IMR-90 (cell line): Measurements from ENCODE around the gene CRISPLD2. TPM values are rescaled to one million over a fixed set of nuclear protein-coding genes. Genes with fewer than 3 reads are reported as not detected.

Experiments used
- ATAC-seq: fragments of 200-7000 bp; cut with Tn5 transposase; 2 replicates; pipeline ENCODE4 v1.9.1; 2020; ENCODE audit warnings: low read depth, mild to moderate bottlenecking, moderate library complexity
- BruUV-seq: library from RNA; stranded (reverse); fragments of 400-500 nt; replicated peaks from 2 replicates; lab custom pipeline; 2021; lab: Mats Ljungman, UMichigan
- CTCF ChIA-PET: fragments of 300-600 bp; formaldehyde crosslinking; extraction: SDS; loops from one replicate; lab custom pipeline; 2021; ENCODE audit warnings: antibody characterized with exemption; lab: Yijun Ruan, JAX
- POLR2A ChIA-PET: fragments of 300-600 bp; sonication (Branson Sonifier 250); formaldehyde crosslinking; loops from one replicate; lab custom pipeline; 2022; ENCODE audit warnings: antibody characterized with exemption; ENCODE audit not compliant: unreplicated experiment; lab: Charles Lee
- DNase-seq: peaks from one replicate; pipeline ENCODE4 v3.0.0; 2013
- H2AFZ ChIP-seq: replicated peaks from 2 replicates; pipeline ENCODE3; 2013; ENCODE audit warnings: low read length, mild to moderate bottlenecking; ENCODE audit not compliant: poor library complexity
- H2AK5ac ChIP-seq: 2 replicates; pipeline ENCODE4 v1.6.1; 2013; ENCODE audit warnings: low read depth, low read length, inconsistent platforms
- H2AK9ac ChIP-seq: replicated peaks from 2 replicates; pipeline ENCODE3; 2013; ENCODE audit warnings: mild to moderate bottlenecking, low read depth, low read length, moderate library complexity; ENCODE audit not compliant: poor library complexity
- H2BK120ac ChIP-seq: 2 replicates; pipeline ENCODE4 v1.6.1; 2013; ENCODE audit warnings: low read depth, low read length, inconsistent platforms
- H2BK15ac ChIP-seq: 3 replicates; pipeline ENCODE4 v1.6.1; 2013; ENCODE audit warnings: low read depth, low read length, inconsistent platforms
- H2BK20ac ChIP-seq: 2 replicates; pipeline ENCODE4 v1.6.1; 2013; ENCODE audit warnings: low read depth, mild to moderate bottlenecking, inconsistent platforms, low read length, moderate library complexity
- H2BK5ac ChIP-seq: 2 replicates; pipeline ENCODE4 v1.6.1; 2013; ENCODE audit warnings: mild to moderate bottlenecking, low read depth, low read length, inconsistent platforms; ENCODE audit not compliant: poor library complexity, severe bottlenecking
- H3K14ac ChIP-seq: replicated peaks from 2 replicates; pipeline ENCODE4 v1.6.1; 2013; ENCODE audit warnings: low read depth, low read length, inconsistent platforms
- H3K18ac ChIP-seq: 2 replicates; pipeline ENCODE4 v1.6.1; 2013; ENCODE audit warnings: low read depth, low read length, control low read depth
- H3K23ac ChIP-seq: 2 replicates; pipeline ENCODE4 v1.6.1; 2013; ENCODE audit warnings: low read depth, low read length, inconsistent platforms
- H3K27ac ChIP-seq: 2 replicates; pipeline ENCODE4 v1.5.1; 2013; ENCODE audit warnings: mild to moderate bottlenecking, control low read depth, low read length; ENCODE audit not compliant: insufficient read depth
- H3K27me3 ChIP-seq: 2 replicates; pipeline ENCODE4 v1.6.1; 2013; ENCODE audit warnings: low read length; ENCODE audit not compliant: control insufficient read depth, insufficient read depth
- H3K36me3 ChIP-seq: 2 replicates; pipeline ENCODE4 v1.6.1; 2013; ENCODE audit warnings: low read length, mixed read lengths; ENCODE audit not compliant: control insufficient read depth, insufficient read depth
- H3K4ac ChIP-seq: 2 replicates; pipeline ENCODE4 v1.6.1; 2013; ENCODE audit warnings: low read depth, low read length, inconsistent platforms
- H3K4me1 ChIP-seq: 2 replicates; pipeline ENCODE4 v1.6.1; 2013; ENCODE audit warnings: low read length, mixed read lengths; ENCODE audit not compliant: control insufficient read depth, insufficient read depth
- H3K4me2 ChIP-seq: 2 replicates; pipeline ENCODE4 v1.6.1; 2013; ENCODE audit warnings: low read depth, mild to moderate bottlenecking, control low read depth, low read length, moderate library complexity
- H3K4me3 ChIP-seq: 2 replicates; pipeline ENCODE4 v1.5.1; 2013; ENCODE audit warnings: low read depth, mild to moderate bottlenecking, control low read depth, low read length, moderate library complexity; ENCODE audit not compliant: insufficient read depth
- H3K56ac ChIP-seq: 2 replicates; pipeline ENCODE4 v1.6.1; 2013; ENCODE audit warnings: low read length, inconsistent platforms; ENCODE audit not compliant: insufficient read depth; ENCODE audit errors: extremely low read depth
- H3K79me1 ChIP-seq, 2 experiments: 2 replicates each; pipeline ENCODE4 v1.6.1; 2013; ENCODE audit warnings: low read length in 2 of 2, inconsistent platforms in 1 of 2, low read depth in 1 of 2
- H3K9ac ChIP-seq: 2 replicates; pipeline ENCODE4 v1.6.1; 2013; ENCODE audit warnings: low read depth, low read length, control low read depth
- H3K9me1 ChIP-seq: 2 replicates; pipeline ENCODE4 v1.6.1; 2013; ENCODE audit warnings: low read length, inconsistent platforms; ENCODE audit not compliant: insufficient read depth
- H3K9me3 ChIP-seq: 2 replicates; pipeline ENCODE4 v1.6.1; 2013; ENCODE audit warnings: low read length; ENCODE audit not compliant: control insufficient read depth, insufficient read depth
- H4K20me1 ChIP-seq: 2 replicates; pipeline ENCODE4 v1.6.1; 2013; ENCODE audit warnings: low read length, inconsistent platforms; ENCODE audit not compliant: insufficient read depth
- H4K5ac ChIP-seq: 2 replicates; pipeline ENCODE4 v1.6.1; 2013; ENCODE audit warnings: mild to moderate bottlenecking, low read depth, low read length, control low read depth
- H4K8ac ChIP-seq, 2 experiments: 2 replicates each; pipeline ENCODE4 v1.6.1; 2013; ENCODE audit warnings: low read depth in 2 of 2, low read length in 2 of 2, control low read depth in 1 of 2, inconsistent platforms in 1 of 2
- H4K91ac ChIP-seq: 2 replicates; pipeline ENCODE4 v1.6.1; 2013; ENCODE audit warnings: low read depth, low read length, inconsistent platforms; ENCODE audit not compliant: insufficient read depth
- BHLHE40 ChIP-seq: fragments of 150-350 bp; IDR thresholded peaks from 2 replicates; pipeline ENCODE4 v1.6.1; 2016; ENCODE audit warnings: mild to moderate bottlenecking, low read depth, low read length
- CEBPB ChIP-seq: IDR thresholded peaks from 2 replicates; pipeline ENCODE4 v1.6.1; 2012; ENCODE audit warnings: low read depth, low read length, improper control_type of control experiment
- CHD1 ChIP-seq: IDR thresholded peaks from 2 replicates; pipeline ENCODE4 v1.6.1; 2012; ENCODE audit warnings: low read depth, low read length, improper control_type of control experiment
- FOS ChIP-seq: fragments of 150-350 bp; IDR thresholded peaks from 2 replicates; pipeline ENCODE4 v1.6.1; 2016; ENCODE audit warnings: low read depth, low read length
- MAFK ChIP-seq: IDR thresholded peaks from 2 replicates; pipeline ENCODE4 v1.6.1; 2012; ENCODE audit warnings: low read depth, low read length, improper control_type of control experiment
- MAZ ChIP-seq: IDR thresholded peaks from 2 replicates; pipeline ENCODE4 v1.6.1; 2012; ENCODE audit warnings: low read depth, mild to moderate bottlenecking, low read length, improper control_type of control experiment, moderate library complexity, borderline replicate concordance
- MXI1 ChIP-seq: IDR thresholded peaks from 2 replicates; pipeline ENCODE4 v1.6.1; 2012; ENCODE audit warnings: low read depth, mild to moderate bottlenecking, low read length, moderate library complexity, borderline replicate concordance
- POLR2A ChIP-seq: IDR thresholded peaks from 2 replicates; pipeline ENCODE4 v1.6.1; 2012; ENCODE audit warnings: mild to moderate bottlenecking, low read depth, low read length
- RAD21 ChIP-seq: IDR thresholded peaks from 2 replicates; pipeline ENCODE4 v1.6.1; 2012; ENCODE audit warnings: low read length, improper control_type of control experiment
- RCOR1 ChIP-seq: IDR thresholded peaks from 2 replicates; pipeline ENCODE4 v1.6.1; 2012; ENCODE audit warnings: mild to moderate bottlenecking, low read length, improper control_type of control experiment; ENCODE audit not compliant: insufficient replicate concordance
- RFX5 ChIP-seq: IDR thresholded peaks from 2 replicates; pipeline ENCODE4 v1.8.0; 2012; ENCODE audit warnings: low read depth, mild to moderate bottlenecking, low read length, moderate library complexity
- SMC3 ChIP-seq: fragments of 150-350 bp; IDR thresholded peaks from 2 replicates; pipeline ENCODE4 v1.6.1; 2016; ENCODE audit warnings: low read depth, mild to moderate bottlenecking, antibody characterized with exemption, low read length, moderate library complexity
- USF2 ChIP-seq: fragments of 150-350 bp; IDR thresholded peaks from 2 replicates; pipeline ENCODE4 v1.6.1; 2017; ENCODE audit warnings: mild to moderate bottlenecking, antibody characterized with exemption, low read length, low read depth
- WGBS, 2 experiments: methylation state at CpG; one replicate each; pipeline versions ENCODE4 v1.1.5 to v1.1.7; 2013; ENCODE audit warnings: missing lambda C conversion rate in 2 of 2; ENCODE audit not compliant: insufficient read length in 1 of 2; ENCODE audit errors: extremely low coverage in 2 of 2; 5-methylcytosine and 5-hydroxymethylcytosine counted together
- dilution Hi-C: fragments of 300-500 bp; cut with HindIII; formaldehyde crosslinking; loops from one replicate; pipeline ENCODE4 v1.14.3; 2018; ENCODE audit warnings: low sequenced_read_pairs; ENCODE audit not compliant: unreplicated experiment
- in situ Hi-C: fragments of 300-500 bp; cut with MboI; formaldehyde crosslinking; loops from 3 replicates; pipeline ENCODE4 v1.14.3; 2019; ENCODE audit warnings: low sequenced_read_pairs, inconsistent platforms, mixed read lengths
- intact Hi-C: fragments of 100-400 bp; cut with micrococcal nuclease; formaldehyde crosslinking; loops from 2 replicates; pipeline ENCODE4 v1.10.0; 2022
- polyA plus RNA-seq, 3 experiments: library from polyadenylated mRNA; depleted of rRNA; stranded (reverse); fragments of >200 nt; gene quantifications; 2 replicates each; pipeline ENCODE4 v1.2.3, GENCODE V29; 2012; ENCODE audit warnings: low replicate concordance in 1 of 3
- total RNA-seq: library from RNA; depleted of rRNA; stranded (reverse); fragments of >200 nt; gene quantifications from 2 replicates; pipeline ENCODE4 v1.2.3, GENCODE V29; 2012

The CRISPLD2 gene
- total and polyA plus RNA-seq, 2 of the 4 experiments (the other 2 are of a cell fraction) = 23.1 to 37.5 TPM

GRCh38 chr16:84918006-84918909, 98.5 kb downstream of the CRISPLD2 start:
- H2AK9ac ChIP-seq = peak overlapping the region; percentile 45
- 88% methylated on average over 5 of the region's 20 CpGs; no CpG with 5 or more reads in 1 of the 2 experiments for WGBS, 2 experiments
- no peaks in the 10 kb centered on the region for H3K9me1 ChIP-seq
- TF ChIP-seq BHLHE40 = no peak
- no peak for TF ChIP-seq RAD21
- TF ChIP-seq FOS = no peak
- no peak for TF ChIP-seq MXI1
- TF ChIP-seq POLR2A = no peak
- TF ChIP-seq SMC3 = no peak
- no peak for TF ChIP-seq MAZ
- TF ChIP-seq CEBPB = no peak
- TF ChIP-seq RCOR1 = no peak
- no peak for TF ChIP-seq RFX5
- TF ChIP-seq USF2 = no peak
- TF ChIP-seq CHD1 = no peak
- no peak for TF ChIP-seq MAFK
- no peak overlapping the region for H4K8ac ChIP-seq
- H3K4me2 ChIP-seq = no peak overlapping the region
- no peak overlapping the region for H2BK5ac ChIP-seq
- intact Hi-C loops = no loop called here
- ATAC-seq = no peak
- H3K36me3 ChIP-seq = no peaks in the 10 kb centered on the region
- H4K20me1 ChIP-seq = no peaks in the 10 kb centered on the region
- DNase-seq = no peak
- no peak overlapping the region for H2BK120ac ChIP-seq
- ChIA-PET CTCF (no interaction called here), POLR2A (no interaction called here)
- H3K14ac ChIP-seq = no peak overlapping the region
- BruUV-seq = no TSS peak
- no peaks in the 10 kb centered on the region for H3K9me3 ChIP-seq
- no peaks in the 10 kb centered on the region for H3K79me1 ChIP-seq
- no peak overlapping the region for H4K5ac ChIP-seq
- H3K18ac ChIP-seq = no peak overlapping the region
- dilution Hi-C loops = no loop called here
- H3K4me1 ChIP-seq = peaks cover 11% of the 10 kb centered on the region; the same call in 1 of the 2 replicates
- H3K27ac ChIP-seq = no peak overlapping the region
- no peak overlapping the region for H3K4me3 ChIP-seq
- H2AK5ac ChIP-seq = no peak overlapping the region
- in situ Hi-C loops = no loop called here
- no peak overlapping the region for H3K56ac ChIP-seq
- H3K9ac ChIP-seq = no peak overlapping the region
- H3K4ac ChIP-seq = no peak overlapping the region
- peak overlapping the region; percentile 21 for H2AFZ ChIP-seq
- H2BK15ac ChIP-seq = no peak overlapping the region
- no peak overlapping the region for H2BK20ac ChIP-seq
- H3K27me3 ChIP-seq = peaks cover 36% of the 10 kb centered on the region
- no peak overlapping the region for H3K23ac ChIP-seq
- H4K91ac ChIP-seq = no peak overlapping the region
